HEK293 (cell line): ENCODE data around the gene COL6A5.

Experiments
- CTCF ChIP-seq: fragments of 450-650 bp; formaldehyde crosslinking; IDR thresholded peaks from 2 replicates; pipeline ENCODE4 v1.5.1; 2016; ENCODE audit warnings: missing biosample characterization, missing genetic modification characterization
- GLI4 ChIP-seq: fragments of 450-650 bp; formaldehyde crosslinking; IDR thresholded peaks from 2 replicates; pipeline ENCODE4 v1.5.1; 2016; ENCODE audit warnings: missing biosample characterization, missing genetic modification characterization
- OSR2 ChIP-seq: fragments of 450-650 bp; formaldehyde crosslinking; IDR thresholded peaks from 2 replicates; pipeline ENCODE4 v1.5.1; 2016; ENCODE audit warnings: missing biosample characterization, missing genetic modification characterization
- PATZ1 ChIP-seq: fragments of 450-650 bp; formaldehyde crosslinking; IDR thresholded peaks from 2 replicates; pipeline ENCODE4 v1.5.1; 2016; ENCODE audit warnings: missing biosample characterization, missing genetic modification characterization
- REPIN1 ChIP-seq: fragments of 450-650 bp; formaldehyde crosslinking; IDR thresholded peaks from 2 replicates; pipeline ENCODE4 v1.5.1; 2017; ENCODE audit warnings: missing biosample characterization, missing genetic modification characterization, low read depth
- REST ChIP-seq: fragments of 450-650 bp; formaldehyde crosslinking; IDR thresholded peaks from 2 replicates; pipeline ENCODE4 v1.5.1; 2016; ENCODE audit warnings: missing biosample characterization, missing genetic modification characterization
- SCRT2 ChIP-seq: fragments of 450-650 bp; formaldehyde crosslinking; IDR thresholded peaks from 2 replicates; pipeline ENCODE4 v1.5.1; 2016; ENCODE audit warnings: missing biosample characterization, missing genetic modification characterization
- SP2 ChIP-seq: fragments of 450-650 bp; formaldehyde crosslinking; IDR thresholded peaks from 2 replicates; pipeline ENCODE4 v1.5.1; 2016; ENCODE audit warnings: missing biosample characterization, missing genetic modification characterization
- ZNF324 ChIP-seq: fragments of 450-650 bp; formaldehyde crosslinking; IDR thresholded peaks from 2 replicates; pipeline ENCODE4 v1.5.1; 2016; ENCODE audit warnings: missing biosample characterization, missing genetic modification characterization
- ZNF37A ChIP-seq: fragments of 450-650 bp; IDR thresholded peaks from 2 replicates; pipeline ENCODE4 v1.5.1; 2018; ENCODE audit warnings: missing biosample characterization, missing genetic modification characterization
- ZNF416 ChIP-seq: fragments of 450-650 bp; formaldehyde crosslinking; IDR thresholded peaks from 2 replicates; pipeline ENCODE4 v1.5.1; 2016; ENCODE audit warnings: missing biosample characterization, missing genetic modification characterization
- ZSCAN16 ChIP-seq: fragments of 450-650 bp; formaldehyde crosslinking; IDR thresholded peaks from 2 replicates; pipeline ENCODE4 v1.5.1; 2016; ENCODE audit warnings: missing biosample characterization, missing genetic modification characterization

- no peak for TF ChIP-seq SP2
- TF ChIP-seq ZNF324 (tag by site-specific recombination), result no peak
- TF ChIP-seq SCRT2, result no peak
- no peak for TF ChIP-seq PATZ1 (tag by site-specific recombination)
- TF ChIP-seq CTCF (tag by site-specific recombination), result no peak
- no peak for TF ChIP-seq REPIN1 (tag by site-specific recombination)
- no peak for TF ChIP-seq ZSCAN16 (tag by site-specific recombination)
- no peak for TF ChIP-seq GLI4 (tag by site-specific recombination)
- TF ChIP-seq REST, result no peak
- no peak for TF ChIP-seq OSR2
- TF ChIP-seq ZNF416 (tag by site-specific recombination), result no peak
- TF ChIP-seq ZNF37A (tag by site-specific recombination), result no peak
Measured at GRCh38 chr3:130430266-130430665, 84.8 kb downstream of the COL6A5 start.
